Neural progenitor cell (in vitro differentiated cells): ENCODE results near the gene DOCK9.

ENCODE experiments used
- EZH2 ChIP-seq: fragments of 200-600 bp; sonication (generic); IDR thresholded peaks from 2 replicates; pipeline ENCODE4 v1.6.1; 2017; ENCODE audit warnings: antibody characterized with exemption, mild to moderate bottlenecking, moderate library complexity
- TF ChIP-seq, protein P1 (sequence below): fragments of 200-600 bp; sonication (generic); IDR thresholded peaks from 2 replicates; pipeline ENCODE4 v1.5.1; 2017; ENCODE audit warnings: antibody characterized with exemption, mild to moderate bottlenecking

DNA sequence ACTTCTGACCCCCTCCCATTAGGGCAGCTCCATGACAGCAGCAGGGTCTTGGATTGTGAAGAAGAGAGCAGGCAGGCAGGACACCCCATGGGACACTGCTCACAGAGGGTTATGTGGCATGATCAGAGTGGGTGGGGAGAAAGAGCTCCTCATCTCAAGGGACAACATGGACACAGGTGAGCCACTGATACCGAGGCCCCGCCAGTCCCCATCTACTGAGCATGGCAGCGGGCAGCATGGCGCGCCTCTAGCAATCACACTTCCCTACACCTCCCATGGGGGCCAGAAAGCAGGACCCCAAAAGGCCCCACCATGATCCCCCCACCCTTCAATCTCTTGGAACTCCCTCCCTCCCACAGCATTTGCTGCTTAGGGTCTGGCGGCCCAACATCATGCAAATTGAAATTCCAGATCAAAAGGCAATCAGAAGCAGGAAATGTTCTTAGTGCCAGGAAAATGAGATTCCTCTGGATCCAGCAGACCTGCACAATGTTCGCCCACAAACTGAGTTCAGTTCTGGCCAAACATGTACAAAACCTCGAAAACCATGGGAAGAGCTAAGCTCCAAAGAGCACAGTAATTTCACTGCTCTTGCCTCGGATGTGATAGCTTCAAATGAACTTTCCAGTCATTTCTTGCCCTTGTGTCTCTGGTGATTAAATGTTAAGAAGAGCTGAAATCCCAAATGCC lies 14.8 kb downstream of the DOCK9 start:
- no peak for TF ChIP-seq EZH2
- TF ChIP-seq, protein P1, sequence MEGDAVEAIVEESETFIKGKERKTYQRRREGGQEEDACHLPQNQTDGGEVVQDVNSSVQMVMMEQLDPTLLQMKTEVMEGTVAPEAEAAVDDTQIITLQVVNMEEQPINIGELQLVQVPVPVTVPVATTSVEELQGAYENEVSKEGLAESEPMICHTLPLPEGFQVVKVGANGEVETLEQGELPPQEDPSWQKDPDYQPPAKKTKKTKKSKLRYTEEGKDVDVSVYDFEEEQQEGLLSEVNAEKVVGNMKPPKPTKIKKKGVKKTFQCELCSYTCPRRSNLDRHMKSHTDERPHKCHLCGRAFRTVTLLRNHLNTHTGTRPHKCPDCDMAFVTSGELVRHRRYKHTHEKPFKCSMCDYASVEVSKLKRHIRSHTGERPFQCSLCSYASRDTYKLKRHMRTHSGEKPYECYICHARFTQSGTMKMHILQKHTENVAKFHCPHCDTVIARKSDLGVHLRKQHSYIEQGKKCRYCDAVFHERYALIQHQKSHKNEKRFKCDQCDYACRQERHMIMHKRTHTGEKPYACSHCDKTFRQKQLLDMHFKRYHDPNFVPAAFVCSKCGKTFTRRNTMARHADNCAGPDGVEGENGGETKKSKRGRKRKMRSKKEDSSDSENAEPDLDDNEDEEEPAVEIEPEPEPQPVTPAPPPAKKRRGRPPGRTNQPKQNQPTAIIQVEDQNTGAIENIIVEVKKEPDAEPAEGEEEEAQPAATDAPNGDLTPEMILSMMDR: no peak
